H1 (cell line): ENCODE results near the gene KCNK15. TPM values are rescaled to one million over a fixed set of nuclear protein-coding genes. Genes with fewer than 3 reads are reported as not detected.

Source experiments
- CTCF ChIA-PET: fragments of 300-600 bp; sonication (Branson Sonifier 250); formaldehyde crosslinking; loops from one replicate; lab custom pipeline; 2021; ENCODE audit not compliant: partially characterized antibody; lab: Charles Lee
- POLR2A ChIA-PET: fragments of 300-600 bp; sonication (Branson Sonifier 250); formaldehyde crosslinking; loops from one replicate; lab custom pipeline; 2021; ENCODE audit warnings: inconsistent platforms; ENCODE audit not compliant: partially characterized antibody; lab: Charles Lee
- DNase-seq, 2 experiments: peaks; one replicate each; pipeline versions ENCODE4 v3.0.0 to v3.0.0-alpha.2; 2010 to 2022; ENCODE audit warnings: low spot score in 2 of 2, low read depth in 1 of 2, mixed read lengths in 1 of 2
- FAIRE-seq: peaks from 2 replicates; lab custom pipeline; 2011; peaks lifted over from hg19 to GRCh38; lab: Jason Lieb, UNC
- H2AFZ ChIP-seq: 2 replicates; pipeline ENCODE4 v1.8.1; 2012; ENCODE audit warnings: low read length, inconsistent platforms
- H2AK5ac ChIP-seq: 2 replicates; pipeline ENCODE4 v1.6.1; 2013; ENCODE audit warnings: low read depth, low read length
- H2BK120ac ChIP-seq: replicated peaks from 2 replicates; pipeline ENCODE3; 2013; ENCODE audit warnings: low read depth, low read length, inconsistent platforms
- H2BK12ac ChIP-seq: 2 replicates; pipeline ENCODE4 v1.6.1; 2013; ENCODE audit warnings: low read depth, low read length
- H2BK15ac ChIP-seq: 2 replicates; pipeline ENCODE4 v1.6.1; 2013; ENCODE audit warnings: low read length
- H2BK20ac ChIP-seq: 2 replicates; pipeline ENCODE4 v1.6.1; 2013; ENCODE audit warnings: low read length
- H2BK5ac ChIP-seq: 2 replicates; pipeline ENCODE4 v1.6.1; 2013; ENCODE audit warnings: low read depth, low read length
- H3K14ac ChIP-seq: 2 replicates; pipeline ENCODE4 v1.6.1; 2013; ENCODE audit warnings: inconsistent platforms; ENCODE audit not compliant: insufficient read length
- H3K18ac ChIP-seq: 2 replicates; pipeline ENCODE4 v1.6.1; 2013; ENCODE audit warnings: low read length; ENCODE audit errors: extremely low read depth
- H3K23ac ChIP-seq: 2 replicates; pipeline ENCODE4 v1.6.1; 2013; ENCODE audit warnings: inconsistent platforms; ENCODE audit not compliant: insufficient read length
- H3K23me2 ChIP-seq: 2 replicates; pipeline ENCODE4 v1.6.1; 2013; ENCODE audit warnings: low read depth, low read length
- H3K27ac ChIP-seq: 2 replicates; pipeline ENCODE4 v1.6.1; 2011; ENCODE audit warnings: low read depth, low read length, inconsistent platforms
- H3K27me3 ChIP-seq, 4 experiments: replicated peaks in 1 of 4; 1 replicate in 1 of 4; 2 replicates in 3 of 4; pipeline versions ENCODE4 v1.6.1 to v1.8.1; 2011 to 2013; ENCODE audit warnings: low read length in 3 of 4, mild to moderate bottlenecking in 3 of 4, inconsistent platforms in 2 of 4, mixed read lengths in 2 of 4, moderate library complexity in 1 of 4; ENCODE audit not compliant: control insufficient read depth in 3 of 4, insufficient read depth in 3 of 4; ENCODE audit errors: extremely low read depth in 1 of 4
- H3K36me3 ChIP-seq, 4 experiments: 2 replicates each; pipeline versions ENCODE4 v1.6.1 to v1.8.1; 2011 to 2013; ENCODE audit warnings: mild to moderate bottlenecking in 4 of 4, low read length in 3 of 4, moderate library complexity in 2 of 4, control low read depth in 1 of 4, inconsistent platforms in 1 of 4; ENCODE audit not compliant: insufficient read depth in 4 of 4, control insufficient read depth in 2 of 4
- H3K4ac ChIP-seq: replicated peaks from 2 replicates; pipeline ENCODE3; 2013; ENCODE audit warnings: low read length, low read depth, mixed read lengths, inconsistent platforms; ENCODE audit not compliant: insufficient read length
- H3K4me1 ChIP-seq, 4 experiments: replicated peaks in 1 of 4; 1 replicate in 1 of 4; 2 replicates in 3 of 4; pipeline versions ENCODE4 v1.6.1 to v1.8.1; 2011 to 2013; ENCODE audit warnings: low read length in 3 of 4, inconsistent platforms in 2 of 4, mixed read lengths in 1 of 4; ENCODE audit not compliant: insufficient read depth in 4 of 4, control insufficient read depth in 3 of 4
- H3K4me2 ChIP-seq, 2 experiments: 2 replicates each; pipeline versions ENCODE4 v1.6.1 to v1.8.1; 2011 to 2013; ENCODE audit warnings: low read depth in 2 of 2, low read length in 2 of 2, control low read depth in 1 of 2, inconsistent platforms in 1 of 2, mild to moderate bottlenecking in 1 of 2; ENCODE audit not compliant: insufficient read depth in 1 of 2
- H3K4me3 ChIP-seq, 4 experiments: fragments of 200-600, 300-600 bp in 1 of 4; sonication (generic), shearing (Covaris generic), sonication (Bioruptor Twin) in 1 of 4; 2 replicates each; pipeline versions ENCODE4 v1.5.1 to v1.8.1; 2011 to 2016; ENCODE audit warnings: low read length in 4 of 4, low read depth in 3 of 4, control low read depth in 2 of 4, inconsistent platforms in 2 of 4, mild to moderate bottlenecking in 2 of 4, mixed read lengths in 1 of 4, moderate library complexity in 1 of 4; ENCODE audit not compliant: insufficient read depth in 2 of 4; ENCODE audit errors: extremely low read depth in 1 of 4
- H3K56ac ChIP-seq: replicated peaks from 2 replicates; pipeline ENCODE3; 2013; ENCODE audit warnings: low read depth, mild to moderate bottlenecking, mixed read lengths, low read length, inconsistent platforms; ENCODE audit not compliant: insufficient read length
- H3K79me1 ChIP-seq: 2 replicates; pipeline ENCODE4 v1.6.1; 2013; ENCODE audit warnings: low read depth, low read length, control low read depth
- H3K79me2 ChIP-seq, 2 experiments: 2 replicates each; pipeline versions ENCODE4 v1.6.1 to v1.8.1; 2012 to 2013; ENCODE audit warnings: low read length in 2 of 2, mild to moderate bottlenecking in 2 of 2, inconsistent platforms in 1 of 2; ENCODE audit not compliant: insufficient read depth in 2 of 2, control insufficient read depth in 1 of 2
- H3K9ac ChIP-seq, 4 experiments: replicated peaks in 1 of 4; 1 replicate in 1 of 4; 2 replicates in 3 of 4; pipeline versions ENCODE4 v1.6.1 to v1.8.1; 2011 to 2013; ENCODE audit warnings: low read depth in 3 of 4, low read length in 3 of 4, control low read depth in 2 of 4, mild to moderate bottlenecking in 2 of 4, moderate library complexity in 2 of 4, inconsistent platforms in 1 of 4; ENCODE audit errors: extremely low read depth in 1 of 4
- H3K9me3 ChIP-seq, 2 experiments: 2 replicates each; pipeline versions ENCODE4 v1.6.1 to v1.8.1; 2012 to 2013; ENCODE audit warnings: mild to moderate bottlenecking in 2 of 2, moderate library complexity in 2 of 2, control low read depth in 1 of 2, inconsistent platforms in 1 of 2, low read depth in 1 of 2, low read length in 1 of 2, mixed read lengths in 1 of 2; ENCODE audit not compliant: insufficient read depth in 2 of 2
- H4K20me1 ChIP-seq, 2 experiments: replicated peaks in 1 of 2; 2 replicates each; pipeline versions ENCODE3 to v1.8.1; 2011 to 2013; ENCODE audit warnings: inconsistent platforms in 2 of 2, low read length in 2 of 2, mild to moderate bottlenecking in 1 of 2; ENCODE audit not compliant: insufficient read depth in 2 of 2, control insufficient read depth in 1 of 2
- H4K5ac ChIP-seq: 2 replicates; pipeline ENCODE4 v1.6.1; 2013; ENCODE audit warnings: low read length, low read depth, mixed read lengths, inconsistent platforms; ENCODE audit not compliant: insufficient read length
- H4K8ac ChIP-seq: 2 replicates; pipeline ENCODE4 v1.8.0; 2013; ENCODE audit warnings: mild to moderate bottlenecking, moderate library complexity, low read length, inconsistent platforms; ENCODE audit not compliant: insufficient read depth; ENCODE audit errors: extremely low read depth
- H4K91ac ChIP-seq: replicated peaks from 2 replicates; pipeline ENCODE3; 2013; ENCODE audit warnings: low read length, mixed read lengths, inconsistent platforms; ENCODE audit not compliant: insufficient read length
- BCL11A ChIP-seq, 2 experiments: IDR thresholded peaks; one replicate each; pipeline ENCODE4 v1.6.1; 2011; ENCODE audit warnings: low read depth in 2 of 2, low read length in 2 of 2, mild to moderate bottlenecking in 2 of 2
- CBX8 ChIP-seq: fragments of 300-800, 300-1000 bp; sonication (generic); IDR thresholded peaks from 2 replicates; pipeline ENCODE4 v1.7.1; 2016; ENCODE audit warnings: low read depth, low read length, borderline replicate concordance
- EGR1 ChIP-seq: IDR thresholded peaks from 2 replicates; pipeline ENCODE4 v1.6.1; 2011; ENCODE audit warnings: low read depth, low read length, borderline replicate concordance
- GABPA ChIP-seq: IDR thresholded peaks from 2 replicates; pipeline ENCODE4 v1.6.1; 2011; ENCODE audit warnings: mild to moderate bottlenecking, low read length, moderate library complexity, borderline replicate concordance; ENCODE audit not compliant: insufficient read depth
- RNF2 ChIP-seq: fragments of 200-900, 300-1000 bp; sonication (generic); IDR thresholded peaks from 2 replicates; pipeline ENCODE4 v1.7.1; 2016; ENCODE audit warnings: borderline replicate concordance, low read depth, mild to moderate bottlenecking, antibody characterized with exemption, low read length; ENCODE audit not compliant: poor library complexity, severe bottlenecking; ENCODE audit errors: missing control alignments
- SAP30 ChIP-seq: fragments of 300-600 bp; sonication (generic); IDR thresholded peaks from 2 replicates; pipeline ENCODE4 v1.7.1; 2012; ENCODE audit warnings: low read length, moderate library complexity, mild to moderate bottlenecking, inconsistent platforms; ENCODE audit not compliant: insufficient read depth, insufficient replicate concordance
- WGBS, 2 experiments: shearing (Covaris generic) in 1 of 2; methylation state at CpG; one replicate each; pipeline versions ENCODE4 v1.1.6 to v1.1.7; 2013 to 2015; ENCODE audit warnings: low lambda C conversion rate in 2 of 2, mixed read lengths in 2 of 2, inconsistent platforms in 1 of 2, low coverage in 1 of 2, missing lambda C conversion rate in 1 of 2; ENCODE audit not compliant: insufficient replicate concordance in 2 of 2, insufficient coverage in 1 of 2, insufficient read length in 1 of 2; ENCODE audit errors: extremely low coverage in 1 of 2, missing lambda C conversion rate in 1 of 2; 5-methylcytosine and 5-hydroxymethylcytosine counted together
- polyA plus RNA-seq, 7 experiments: library from polyadenylated mRNA; depleted of rRNA in 3 of 7; stranded (reverse) in 5 of 7; unstranded in 2 of 7; fragments of >200 nt in 5 of 7; fragments of 200-250 nt in 2 of 7; gene quantifications; 1 replicate in 5 of 7; 2 replicates in 1 of 7; 4 replicates in 1 of 7; pipeline versions ENCODE4 v1.2.1 to v1.2.3, GENCODE V29; 2011 to 2013; ENCODE audit warnings: missing spikeins in 2 of 7, mixed read lengths in 2 of 7
- total RNA-seq: library from RNA; stranded (reverse); fragmentation: NEBNext Ultra II Directional; extraction: Animal tissue kit (Norgen Biotek cat#: 25700); gene quantifications from 2 replicates; pipeline ENCODE4 v1.2.1, GENCODE V29; 2021

KCNK15 gene
- total and polyA plus RNA-seq, 2 of the 8 experiments (the other 6 are each of a cell fraction or from before 2014, with no cell fraction given): 0.24 to 0.33 TPM

DNA sequence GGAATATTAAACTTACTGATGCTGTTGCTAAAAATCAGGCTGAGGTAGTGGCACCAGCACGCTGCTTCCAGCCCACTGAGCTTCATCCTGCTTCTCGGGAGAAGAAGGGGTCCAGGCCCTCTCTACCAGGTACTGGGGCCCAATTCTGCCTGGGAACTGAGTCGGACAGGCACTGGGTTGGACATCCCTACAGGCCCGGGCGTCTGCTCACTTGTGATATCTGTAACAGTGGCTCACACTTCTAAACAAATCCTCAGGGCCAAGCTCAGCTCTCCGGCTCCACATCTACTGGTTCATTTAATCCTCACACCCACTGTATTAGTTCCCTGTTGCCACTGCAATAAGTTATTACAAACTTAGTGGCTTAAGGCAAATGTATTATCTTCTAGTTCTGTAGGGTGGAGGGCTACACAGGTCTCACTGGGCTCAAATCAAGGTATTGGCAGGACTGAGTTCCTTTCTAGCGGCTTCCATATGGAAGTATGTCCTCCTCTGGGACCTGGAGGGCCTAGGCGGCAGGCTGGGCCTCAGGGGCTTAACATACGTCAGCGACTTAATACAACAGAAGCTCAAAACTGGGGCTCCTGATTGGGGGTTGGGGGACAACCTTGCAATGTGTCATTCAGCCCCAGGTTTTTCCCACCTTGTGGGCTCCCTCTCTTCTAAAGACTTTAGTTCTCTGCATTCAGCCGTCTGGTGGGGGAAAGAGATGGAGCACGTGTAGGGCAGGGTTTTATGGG is 1.6 kb upstream of the KCNK15 start:
- POLR2A ChIA-PET: interaction anchor here (1.3 kb wide), 1 partner anchor 24 kb away, joined by 3 read pairs; no protein-coding TSS in a partner anchor

More for the DNA sequence above, 1.6 kb upstream of the KCNK15 start:
- no peak overlapping the region for H4K91ac ChIP-seq
- H2BK15ac ChIP-seq: peak overlapping the region; percentile 10; the same call in 1 of the 2 replicates
- H3K27ac ChIP-seq: no peak overlapping the region
- CTCF ChIA-PET: interaction anchor here (0.7 to 15.1 kb wide), 9 partner anchors 10 to 135 kb away, joined by 3 to 256 read pairs (median 3); no protein-coding TSS in a partner anchor
- H2BK120ac ChIP-seq: no peak overlapping the region
- H2AK5ac ChIP-seq: no peak overlapping the region
- H3K14ac ChIP-seq: no peak overlapping the region
- no peak overlapping the region for H3K23ac ChIP-seq
- H2BK20ac ChIP-seq: no peak overlapping the region
- H2BK12ac ChIP-seq: 0 out of 2 replicates have a peak overlapping the region, but pooled peaks have one; percentile 46
- no peak overlapping the region for H3K18ac ChIP-seq
- H3K9me3 ChIP-seq: no peaks in the 10 kb centered on the region
- peaks cover 0 to 7% (median 3%) of the 10 kb centered on the region in 4 experiments; a peak in 4 of 7 replicates for H3K4me1 ChIP-seq
- no peak overlapping the region for H3K4me3 ChIP-seq
- no peak overlapping the region for H3K9ac ChIP-seq
- TF ChIP-seq CBX8 (no peak), SAP30 (no peak), GABPA (no peak), EGR1 (no peak), BCL11A (IDR thresholded peaks at IDR 0.05; ENCODE audit: low read depth in 2 of 2, low read length in 2 of 2) (no peak), RNF2 (no peak)
- no peak overlapping the region for H3K4me2 ChIP-seq
- H4K5ac ChIP-seq: no peak overlapping the region
- WGBS, 2 experiments: 85% methylated on average over 12 of the region's 12 CpGs; no CpG with 5 or more reads in 1 of the 2 experiments
- no peak overlapping the region for H3K56ac ChIP-seq
- H3K23me2 ChIP-seq: peaks cover 11% of the 10 kb centered on the region; the same call in 1 of the 2 replicates
- no peaks in the 10 kb centered on the region for H3K79me1 ChIP-seq
- no peaks in the 10 kb centered on the region for H4K20me1 ChIP-seq
- no peaks in the 10 kb centered on the region for H3K36me3 ChIP-seq
- H4K8ac ChIP-seq: no peak overlapping the region
- no peaks in the 10 kb centered on the region for H3K79me2 ChIP-seq
- FAIRE-seq (no peak), DNase-seq (no peak)
- H3K4ac ChIP-seq: no peak overlapping the region
- H3K27me3 ChIP-seq: peaks cover 2 to 40% (median 26%) of the 10 kb centered on the region in 4 experiments
- H2BK5ac ChIP-seq: no peak overlapping the region
- H2AFZ ChIP-seq: no peak overlapping the region
